GM11168 (cell line): ENCODE results near the gene FCN3.

Source experiments
- in situ Hi-C: fragments of 300-500 bp; cut with MboI; formaldehyde crosslinking; loops from one replicate; pipeline ENCODE4 v1.12.0; 2022; ENCODE audit warnings: low sequenced_read_pairs; ENCODE audit not compliant: unreplicated experiment

Gene FCN3

GRCh38 chr1:27381969-27382762 lies 7.5 kb upstream of the FCN3 start:
- in situ Hi-C loops, result no loop called here

GRCh38 chr1:27380766-27381733 lies 6.4 kb upstream of the FCN3 start:
- in situ Hi-C loops, result no loop called here

- in situ Hi-C loops, result no loop called here
These were observed 5.6 kb upstream of the FCN3 start for GRCh38 chr1:27380224-27380623.

- in situ Hi-C loops, result no loop called here
These were observed 5.0 kb upstream of the FCN3 start for GRCh38 chr1:27379564-27380122.

GRCh38 chr1:27377760-27378495 lies 3.3 kb upstream of the FCN3 start:
- in situ Hi-C loops, result no loop called here

GRCh38 chr1:27372808-27373690 lies 1.6 kb downstream of the FCN3 start:
- in situ Hi-C loops, result no loop called here

- in situ Hi-C loops, result no loop called here
These were observed 2.4 kb downstream of the FCN3 start for GRCh38 chr1:27372022-27372807.

- in situ Hi-C loops, result no loop called here
These were observed 5.6 kb downstream of the FCN3 start for GRCh38 chr1:27368869-27369582.

GRCh38 chr1:27367160-27367650 lies 7.4 kb downstream of the FCN3 start:
- in situ Hi-C loops, result no loop called here

GRCh38 chr1:27366411-27367159 lies 8.0 kb downstream of the FCN3 start, which contains the start of gene MAP3K6:
MAP3K6 (minus strand) TSS chr1:27366961; CDS start chr1:27366597, 364 bp downstream.
- in situ Hi-C loops, result no loop called here

GRCh38 chr1:27366113-27366410 lies 8.6 kb downstream of the FCN3 start:
- in situ Hi-C loops, result no loop called here

GRCh38 chr1:27365372-27366112 lies 9.1 kb downstream of the FCN3 start:
- in situ Hi-C loops, result no loop called here

- in situ Hi-C loops, result no loop called here
These were observed 9.8 kb downstream of the FCN3 start for GRCh38 chr1:27364696-27365371.

GRCh38 chr1:27363766-27364695 lies 10.6 kb downstream of the FCN3 start:
- in situ Hi-C loops, result no loop called here

- in situ Hi-C loops, result no loop called here
These were observed 13.1 kb downstream of the FCN3 start for GRCh38 chr1:27361553-27361952.
